Stimulated activated memory B cell treated with anti-CD40 and anti-IgM and Interleukin-4, amounts not matched to agents 10 μg/mL and 1 μg/mL and 100 μg/mL, for 72 hours (primary cell): ENCODE measurements around the gene LIPN.

Experiments
- ATAC-seq: fragments of 150-1000 bp; cut with Tn5 transposase; 2 replicates; pipeline ENCODE4 v1.10.0; 2021
- H3K27ac Mint-ChIP-seq: one replicate; pipeline ENCODE4 v1.8.0; 2022; ENCODE audit warnings: mild to moderate bottlenecking, mixed read lengths
- H3K27me3 Mint-ChIP-seq: one replicate; pipeline ENCODE4 v1.8.0; 2022; ENCODE audit warnings: mixed read lengths
- H3K36me3 Mint-ChIP-seq: one replicate; pipeline ENCODE4 v1.8.0; 2022; ENCODE audit warnings: mixed read lengths
- H3K4me1 Mint-ChIP-seq: one replicate; pipeline ENCODE4 v1.8.0; 2022; ENCODE audit warnings: mixed read lengths
- H3K4me3 Mint-ChIP-seq: one replicate; pipeline ENCODE4 v1.8.0; 2022; ENCODE audit warnings: mild to moderate bottlenecking, moderate library complexity, mixed read lengths
- H3K9me3 Mint-ChIP-seq: one replicate; pipeline ENCODE4 v1.8.0; 2022; ENCODE audit warnings: mixed read lengths

Gene LIPN

GRCh38 chr10:88800152-88801125 lies 40.6 kb downstream of the LIPN start:
- Mint-ChIP-seq H3K4me1 (no peaks in the 10 kb centered on the region), H3K27ac (no peak overlapping the region), H3K9me3 (no peaks in the 10 kb centered on the region), H3K36me3 (no peaks in the 10 kb centered on the region), H3K27me3 (peaks cover 9% of the 10 kb centered on the region), H3K4me3 (no peak overlapping the region)
- no peak for ATAC-seq

- Mint-ChIP-seq H3K27me3 (no peaks in the 10 kb centered on the region), H3K36me3 (no peaks in the 10 kb centered on the region), H3K9me3 (no peaks in the 10 kb centered on the region), H3K4me1 (no peaks in the 10 kb centered on the region), H3K4me3 (no peak within 1 kb of the TSS), H3K27ac (no peak within 1 kb of the TSS)
- ATAC-seq: no peak
Measured at GRCh38 chr10:88802523-88803285, 42.9 kb downstream of the LIPN start, which contains the start of gene LIPM. Gene LIPM (plus strand): TSS chr10:88802730. CDS start chr10:88802897, 167 bp downstream.

- Mint-ChIP-seq H3K4me3 (no peak overlapping the region), H3K27me3 (no peaks in the 10 kb centered on the region), H3K4me1 (no peaks in the 10 kb centered on the region), H3K27ac (no peak overlapping the region), H3K36me3 (no peaks in the 10 kb centered on the region), H3K9me3 (no peaks in the 10 kb centered on the region)
- ATAC-seq: no peak
Measured at GRCh38 chr10:88803641-88804040, 43.8 kb downstream of the LIPN start.

- ATAC-seq: no peak
- H3K27ac Mint-ChIP-seq: no peak overlapping the region
- H3K27me3 Mint-ChIP-seq: no peaks in the 10 kb centered on the region
- no peaks in the 10 kb centered on the region for H3K9me3 Mint-ChIP-seq
- H3K4me3 Mint-ChIP-seq: no peak overlapping the region
- H3K36me3 Mint-ChIP-seq: no peaks in the 10 kb centered on the region
- H3K4me1 Mint-ChIP-seq: no peaks in the 10 kb centered on the region
Measured at GRCh38 chr10:88804083-88804812, 44.4 kb downstream of the LIPN start.

- Mint-ChIP-seq H3K27ac (no peak overlapping the region), H3K9me3 (no peaks in the 10 kb centered on the region), H3K27me3 (no peaks in the 10 kb centered on the region), H3K4me3 (no peak overlapping the region), H3K4me1 (peaks cover 7% of the 10 kb centered on the region), H3K36me3 (no peaks in the 10 kb centered on the region)
- no peak for ATAC-seq
Measured at GRCh38 chr10:88805361-88805760, 45.5 kb downstream of the LIPN start.

- no peaks in the 10 kb centered on the region for H3K9me3 Mint-ChIP-seq
- no peaks in the 10 kb centered on the region for H3K36me3 Mint-ChIP-seq
- no peak overlapping the region for H3K27ac Mint-ChIP-seq
- no peak for ATAC-seq
- no peaks in the 10 kb centered on the region for H3K27me3 Mint-ChIP-seq
- no peak overlapping the region for H3K4me3 Mint-ChIP-seq
- H3K4me1 Mint-ChIP-seq: peaks cover 13% of the 10 kb centered on the region
Measured at GRCh38 chr10:88805924-88806323, 46.1 kb downstream of the LIPN start.

- H3K9me3 Mint-ChIP-seq: no peaks in the 10 kb centered on the region
- ATAC-seq: no peak
- no peak overlapping the region for H3K27ac Mint-ChIP-seq
- no peaks in the 10 kb centered on the region for H3K27me3 Mint-ChIP-seq
- H3K4me3 Mint-ChIP-seq: no peak overlapping the region
- peaks cover 13% of the 10 kb centered on the region for H3K4me1 Mint-ChIP-seq
- H3K36me3 Mint-ChIP-seq: no peaks in the 10 kb centered on the region
Measured at GRCh38 chr10:88809621-88810020, 49.8 kb downstream of the LIPN start.

GRCh38 chr10:88810196-88810961 lies 50.6 kb downstream of the LIPN start:
- Mint-ChIP-seq H3K27me3 (no peaks in the 10 kb centered on the region), H3K27ac (peak overlapping the region; percentile 55), H3K4me1 (peaks cover 13% of the 10 kb centered on the region), H3K9me3 (no peaks in the 10 kb centered on the region), H3K36me3 (no peaks in the 10 kb centered on the region), H3K4me3 (no peak overlapping the region)
- peak; percentile 76 for ATAC-seq

- Mint-ChIP-seq H3K4me1 (peaks cover 13% of the 10 kb centered on the region), H3K9me3 (no peaks in the 10 kb centered on the region), H3K27ac (no peak overlapping the region), H3K27me3 (no peaks in the 10 kb centered on the region), H3K36me3 (no peaks in the 10 kb centered on the region), H3K4me3 (no peak overlapping the region)
- ATAC-seq: no peak
Measured at GRCh38 chr10:88813200-88813599, 53.4 kb downstream of the LIPN start.

GRCh38 chr10:88819290-88819689 lies 59.5 kb downstream of the LIPN start:
- Mint-ChIP-seq H3K4me3 (no peak overlapping the region), H3K27me3 (no peaks in the 10 kb centered on the region), H3K36me3 (no peaks in the 10 kb centered on the region), H3K4me1 (no peaks in the 10 kb centered on the region), H3K27ac (no peak overlapping the region), H3K9me3 (no peaks in the 10 kb centered on the region)
- no peak for ATAC-seq

- Mint-ChIP-seq H3K27ac (no peak overlapping the region), H3K9me3 (no peaks in the 10 kb centered on the region), H3K4me1 (peaks cover 11% of the 10 kb centered on the region), H3K4me3 (no peak overlapping the region), H3K36me3 (no peaks in the 10 kb centered on the region), H3K27me3 (no peaks in the 10 kb centered on the region)
- no peak for ATAC-seq
Measured at GRCh38 chr10:88820748-88821401, 61.1 kb downstream of the LIPN start.

- Mint-ChIP-seq H3K4me3 (no peak overlapping the region), H3K4me1 (peaks cover 29% of the 10 kb centered on the region), H3K36me3 (no peaks in the 10 kb centered on the region), H3K9me3 (no peaks in the 10 kb centered on the region), H3K27me3 (no peaks in the 10 kb centered on the region), H3K27ac (peak overlapping the region; percentile 45)
- ATAC-seq: no peak
Measured at GRCh38 chr10:88826388-88826787, 66.6 kb downstream of the LIPN start.

GRCh38 chr10:88827671-88828070 lies 67.9 kb downstream of the LIPN start:
- no peak for ATAC-seq
- Mint-ChIP-seq H3K27ac (peak overlapping the region; percentile 45), H3K4me3 (no peak overlapping the region), H3K27me3 (no peaks in the 10 kb centered on the region), H3K9me3 (no peaks in the 10 kb centered on the region), H3K4me1 (peaks cover 35% of the 10 kb centered on the region), H3K36me3 (no peaks in the 10 kb centered on the region)

GRCh38 chr10:88828310-88828709 lies 68.5 kb downstream of the LIPN start:
- H3K27me3 Mint-ChIP-seq: no peaks in the 10 kb centered on the region
- peaks cover 42% of the 10 kb centered on the region for H3K4me1 Mint-ChIP-seq
- no peak overlapping the region for H3K4me3 Mint-ChIP-seq
- H3K27ac Mint-ChIP-seq: no peak overlapping the region
- ATAC-seq: no peak
- H3K9me3 Mint-ChIP-seq: no peaks in the 10 kb centered on the region
- no peaks in the 10 kb centered on the region for H3K36me3 Mint-ChIP-seq
